ENCODE measurements around the gene HHATL.

Gene HHATL

DNA sequence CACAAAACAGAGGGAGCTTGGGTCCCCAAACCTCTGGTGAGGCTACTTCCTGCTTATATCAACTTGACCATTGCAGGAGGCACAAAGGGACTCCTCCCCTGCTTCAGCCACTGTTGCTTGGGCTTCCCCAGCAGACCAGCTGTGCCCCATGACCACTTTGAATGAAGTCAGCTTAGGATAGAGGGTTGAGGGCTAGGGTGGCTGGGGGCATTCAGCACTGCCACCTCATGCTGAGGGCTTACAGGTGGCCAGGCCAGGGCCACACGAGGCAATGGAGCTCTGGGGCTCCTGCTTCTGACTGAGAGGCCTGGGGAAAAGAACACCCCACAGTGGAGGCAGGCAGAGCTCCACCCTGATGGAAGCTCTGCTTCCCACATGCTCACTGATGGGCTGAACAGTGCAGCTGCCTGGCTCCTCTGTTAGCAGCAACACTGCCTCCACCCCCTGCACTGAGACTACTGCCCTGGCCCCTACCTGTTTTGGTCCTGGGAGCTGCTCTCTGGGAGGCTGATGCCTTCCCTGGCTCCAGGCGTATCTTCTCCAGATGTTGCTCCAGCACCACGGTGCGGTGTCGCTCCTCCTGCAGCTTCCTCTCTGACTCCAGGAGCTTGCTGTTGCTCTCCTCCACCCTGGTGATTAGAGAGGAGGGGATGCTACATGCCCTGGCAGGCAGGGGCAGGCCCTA lies 10.2 kb upstream of the HHATL start:
- no peak for TF ChIP-seq CTCF (IDR thresholded peaks at IDR 0.05; ENCODE audit: insufficient read depth, low read depth, low read length, missing control alignments)
- no peak overlapping the region for H3K4me3 ChIP-seq (ENCODE audit: low read depth, low read length)
- DNase-seq (ENCODE audit: low read depth): no peak

- H3K4me3 ChIP-seq (ENCODE audit: low read depth, low read length): no peak overlapping the region
- no peak for TF ChIP-seq CTCF (IDR thresholded peaks at IDR 0.05; ENCODE audit: insufficient read depth, low read depth, low read length, missing control alignments)
- no peak for DNase-seq (ENCODE audit: low read depth)
Observed at GRCh38 chr3:42712344-42712648, 9.7 kb upstream of the HHATL start.

- TF ChIP-seq CTCF (IDR thresholded peaks at IDR 0.05; ENCODE audit: insufficient read depth, low read depth, low read length, missing control alignments): no peak
- H3K4me3 ChIP-seq (ENCODE audit: low read depth, low read length): no peak overlapping the region
- no peak for DNase-seq (ENCODE audit: low read depth)
Observed at GRCh38 chr3:42711491-42712343, 9.1 kb upstream of the HHATL start.

DNA sequence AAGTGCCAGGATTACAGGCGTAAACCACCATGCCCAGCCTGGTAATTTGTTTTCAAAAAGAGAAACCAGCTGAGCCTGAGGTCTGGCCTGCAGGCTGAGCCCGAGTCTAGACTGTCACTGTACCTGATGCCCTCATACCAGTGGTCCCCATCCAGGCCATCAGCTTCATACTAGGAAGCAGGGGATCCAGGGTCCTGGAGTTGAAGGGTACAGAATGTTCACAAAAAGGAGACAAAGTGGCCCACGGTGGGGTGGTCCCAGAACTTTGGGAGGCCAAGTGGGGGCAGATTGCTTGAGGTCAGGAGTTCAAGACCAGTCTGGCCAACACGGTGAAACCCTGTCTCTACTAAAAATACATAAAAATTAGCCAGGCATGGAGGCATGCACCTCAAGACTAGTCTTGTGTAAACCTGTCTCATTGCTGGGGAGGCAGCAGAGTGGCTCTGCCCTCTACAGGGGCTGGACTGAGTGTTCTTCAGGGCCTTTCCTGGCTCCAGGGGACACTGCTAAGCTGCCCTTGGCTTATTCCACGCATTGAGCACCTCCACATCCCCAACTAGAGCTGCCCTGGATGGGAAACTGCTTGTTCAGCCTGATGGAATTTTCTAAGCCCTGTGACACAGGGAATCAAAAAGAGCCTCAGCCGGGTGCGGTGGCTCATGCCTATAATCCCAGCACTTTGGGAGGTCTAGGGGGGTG lies 7.9 kb upstream of the HHATL start:
- DNase-seq (ENCODE audit: low read depth): no peak

DNA sequence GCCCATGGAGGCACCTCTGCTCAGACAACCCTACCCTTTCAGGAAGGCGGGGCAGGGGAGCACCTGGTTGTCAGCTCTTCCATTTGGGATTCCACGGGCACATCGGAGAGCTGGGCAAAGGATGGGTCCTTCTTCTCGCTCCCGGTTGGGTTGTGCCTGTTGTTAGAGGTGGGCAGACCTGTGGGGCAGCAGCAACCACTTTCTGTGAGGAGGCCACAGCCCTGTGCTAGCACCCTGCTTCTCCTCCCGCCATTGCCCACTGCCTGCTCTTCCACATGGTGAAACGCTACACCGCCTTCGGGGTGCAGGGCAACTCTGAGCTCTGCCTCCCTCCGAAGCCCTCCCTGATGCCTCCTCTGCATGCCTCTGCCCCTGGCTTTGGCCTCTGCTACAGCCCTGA lies 7.0 kb upstream of the HHATL start:
- H3K4me3 ChIP-seq (ENCODE audit: low read depth, low read length): no peak overlapping the region
- no peak for DNase-seq (ENCODE audit: low read depth)
- no peak for TF ChIP-seq CTCF (IDR thresholded peaks at IDR 0.05; ENCODE audit: insufficient read depth, low read depth, low read length, missing control alignments)

More for the DNA sequence above, 7.9 kb upstream of the HHATL start:
- no peak overlapping the region for H3K4me3 ChIP-seq (ENCODE audit: low read depth, low read length)
- no peak for TF ChIP-seq CTCF (IDR thresholded peaks at IDR 0.05; ENCODE audit: insufficient read depth, low read depth, low read length, missing control alignments)

GRCh38 chr3:42708611-42709151 lies 6.1 kb upstream of the HHATL start:
- no peak overlapping the region for H3K4me3 ChIP-seq (ENCODE audit: low read depth, low read length)
- DNase-seq (ENCODE audit: low read depth): no peak
- no peak for TF ChIP-seq CTCF (IDR thresholded peaks at IDR 0.05; ENCODE audit: insufficient read depth, low read depth, low read length, missing control alignments)
